K562 (cell line): ENCODE data around the gene PABPC1L. TPM values are rescaled to one million over a fixed set of nuclear protein-coding genes. Genes with fewer than 3 reads are reported as not detected.

Source experiments
- ATAC-seq: fragments of 200-7000 bp; cut with Tn5 transposase; 3 replicates; pipeline ENCODE4 v1.9.1; 2020; ENCODE audit warnings: moderate library complexity
- BruUV-seq: library from RNA; stranded (reverse); fragments of 400-500 nt; replicated peaks from 2 replicates; lab custom pipeline; 2021; lab: Mats Ljungman, UMichigan
- CTCF ChIA-PET: fragments of 300-600 bp; formaldehyde crosslinking; extraction: SDS; loops from one replicate; lab custom pipeline; 2021; ENCODE audit warnings: low intra/inter-chr PET ratio; lab: Yijun Ruan, JAX
- POLR2A ChIA-PET: fragments of 300-600, 350-650 bp; sonication (Branson Sonifier 250); formaldehyde crosslinking; extraction: SDS; loops from one replicate; lab custom pipeline; 2021; ENCODE audit warnings: antibody characterized with exemption, inconsistent platforms; lab: Yijun Ruan, JAX
- DNase-seq, 4 experiments: peaks; one replicate each; pipeline versions ENCODE4 v3.0.0 to v3.0.0-alpha.2; 2011 to 2018; ENCODE audit warnings: low spot score in 3 of 4, mixed read lengths in 3 of 4; ENCODE audit errors: extremely low read depth in 1 of 4
- FAIRE-seq: peaks from 2 replicates; lab custom pipeline; 2011; peaks lifted over from hg19 to GRCh38; lab: Jason Lieb, UNC
- H2AFZ ChIP-seq: 2 replicates; pipeline ENCODE4 v1.6.0; 2011; ENCODE audit warnings: low read depth, low read length, control low read depth, inconsistent platforms
- H3K27ac ChIP-seq: fragments of 200-600 bp; 3 replicates; pipeline ENCODE4 v1.8.0; 2011; ENCODE audit warnings: low read depth, mild to moderate bottlenecking, control low read depth, inconsistent platforms, low read length, moderate library complexity, mixed read lengths; ENCODE audit errors: extremely low read depth
- H3K27me3 ChIP-seq, 2 experiments: fragments of 300-600 bp in 1 of 2; 2 replicates in 1 of 2; 3 replicates in 1 of 2; pipeline versions ENCODE4 v1.6.0 to v1.8.0; 2011; ENCODE audit warnings: inconsistent platforms in 2 of 2, low read length in 2 of 2, mild to moderate bottlenecking in 1 of 2, mixed read lengths in 1 of 2, moderate library complexity in 1 of 2; ENCODE audit not compliant: control insufficient read depth in 2 of 2, insufficient read depth in 2 of 2
- H3K36me3 ChIP-seq: fragments of 300-600 bp; 3 replicates; pipeline ENCODE4 v1.8.0; 2011; ENCODE audit warnings: mild to moderate bottlenecking, low read length, inconsistent platforms; ENCODE audit not compliant: control insufficient read depth, insufficient read depth
- H3K4me1 ChIP-seq, 2 experiments: fragments of 200-600 bp in 1 of 2; replicated peaks in 1 of 2; 2 replicates in 1 of 2; 3 replicates in 1 of 2; pipeline versions ENCODE4 v1.5.1 to v1.8.0; 2011; ENCODE audit warnings: inconsistent platforms in 2 of 2, low read length in 2 of 2, mild to moderate bottlenecking in 1 of 2, mixed read lengths in 1 of 2, moderate library complexity in 1 of 2; ENCODE audit not compliant: control insufficient read depth in 2 of 2, insufficient read depth in 2 of 2
- H3K4me2 ChIP-seq: 2 replicates; pipeline ENCODE4 v1.6.1; 2011; ENCODE audit warnings: low read length, control low read depth, inconsistent platforms, mixed read lengths; ENCODE audit not compliant: insufficient read depth
- H3K4me3 ChIP-seq: fragments of 200-600 bp; sonication (generic), shearing (Covaris generic); 2 replicates; pipeline ENCODE4 v1.5.1; 2016; ENCODE audit warnings: control low read depth, inconsistent platforms
- H3K79me2 ChIP-seq: fragments of 200-600 bp; 3 replicates; pipeline ENCODE4 v1.8.0; 2011; ENCODE audit warnings: low read length, inconsistent platforms; ENCODE audit not compliant: control insufficient read depth, insufficient read depth
- H3K9ac ChIP-seq, 2 experiments: 2 replicates each; pipeline versions ENCODE4 v1.6.0 to v1.6.1; 2011; ENCODE audit warnings: low read depth in 2 of 2, low read length in 2 of 2, control low read depth in 1 of 2, inconsistent platforms in 1 of 2, mild to moderate bottlenecking in 1 of 2, mixed read lengths in 1 of 2; ENCODE audit not compliant: insufficient read depth in 1 of 2
- H3K9me1 ChIP-seq: one replicate; pipeline ENCODE4 v1.6.0; 2011; ENCODE audit warnings: inconsistent platforms, mild to moderate bottlenecking, low read length, moderate library complexity; ENCODE audit not compliant: control insufficient read depth, insufficient read depth
- H3K9me3 ChIP-seq: replicated peaks from 2 replicates; pipeline ENCODE4 v1.5.1; 2011; ENCODE audit warnings: low read depth, low read length, inconsistent platforms; ENCODE audit not compliant: control insufficient read depth, insufficient read depth
- H4K20me1 ChIP-seq: replicated peaks from 2 replicates; pipeline ENCODE4 v1.6.1; 2011; ENCODE audit warnings: low read length, inconsistent platforms, mixed read lengths; ENCODE audit not compliant: control insufficient read depth, insufficient read depth
- EP300 ChIP-seq: IDR thresholded peaks from 2 replicates; pipeline ENCODE4 v1.6.1; 2012; ENCODE audit warnings: low read length, improper control_type of control experiment
- GABPA ChIP-seq: fragments of 200-800 bp; sonication (Bioruptor generic); conservative IDR thresholded peaks from 2 replicates; pipeline ENCODE4 v1.6.1; 2016; ENCODE audit warnings: low read depth, missing genetic modification characterization, missing compliant biosample characterization
- JUND ChIP-seq, 2 experiments: IDR thresholded peaks; 2 replicates in 1 of 2; 3 replicates in 1 of 2; pipeline ENCODE4 v1.6.1; 2011; ENCODE audit warnings: borderline replicate concordance in 2 of 2, low read depth in 2 of 2, low read length in 2 of 2, improper control_type of control experiment in 1 of 2, missing biosample characterization in 1 of 2, missing genetic modification characterization in 1 of 2, missing genetic modification reagents in 1 of 2
- KAT2B ChIP-seq: IDR thresholded peaks from one replicate; pipeline ENCODE4 v1.6.1; 2012; ENCODE audit warnings: low read depth, mild to moderate bottlenecking, control low read depth, inconsistent platforms, low read length, moderate library complexity
- TAF9B ChIP-seq: fragments of 450-650 bp; IDR thresholded peaks from 2 replicates; pipeline ENCODE4 v1.6.1; 2018; ENCODE audit warnings: mild to moderate bottlenecking; ENCODE audit not compliant: partially characterized antibody
- ZBTB17 ChIP-seq: fragments of 450-650 bp; formaldehyde crosslinking; IDR thresholded peaks from 2 replicates; pipeline ENCODE4 v1.4.0; 2020; ENCODE audit warnings: mild to moderate bottlenecking
- WGBS: fragments of 100-300 bp; shearing (Covaris generic); methylation state at CpG from one replicate; pipeline ENCODE4 v1.1.6; 2016; ENCODE audit warnings: low coverage, mixed read lengths; ENCODE audit not compliant: insufficient coverage; ENCODE audit errors: missing lambda C conversion rate; 5-methylcytosine and 5-hydroxymethylcytosine counted together
- in situ Hi-C: fragments of 300-500 bp; cut with MboI; formaldehyde crosslinking; loops from 4 replicates; pipeline ENCODE4 v1.15.0; 2018; ENCODE audit warnings: inconsistent platforms, mixed read lengths
- intact Hi-C: fragments of 100-400 bp; cut with micrococcal nuclease; formaldehyde crosslinking; loops from 2 replicates; pipeline ENCODE4 v1.14.2; 2022
- polyA plus RNA-seq, 8 experiments: library from polyadenylated mRNA; depleted of rRNA in 4 of 8; stranded (reverse) in 5 of 8; unstranded in 3 of 8; fragments of >200 nt; fragmentation: Nextera tagmentation in 2 of 8; fragmentation: Illumina TruSeq in 1 of 8; extraction: Ambion mirVana in 2 of 8; extraction: Trizol in 1 of 8; gene quantifications; 2 replicates each; pipeline versions ENCODE4 v1.2.1 to v1.2.3, GENCODE V29; 2011 to 2014; ENCODE audit warnings: inconsistent platforms in 1 of 8, missing spikeins in 1 of 8
- total RNA-seq, 7 experiments: library from RNA; depleted of rRNA in 6 of 7; stranded (reverse); fragments of >200 nt in 6 of 7; fragmentation: Illumina TruSeq in 2 of 7; extraction: Trizol in 2 of 7; gene quantifications; 2 replicates each; pipeline versions ENCODE4 v1.2.1 to v1.2.3, GENCODE V29; 2011 to 2021; ENCODE audit warnings: low replicate concordance in 1 of 7

The PABPC1L gene
- total and polyA plus RNA-seq, 9 of the 15 experiments (the other 6 are each of a cell fraction or from before 2014, with no cell fraction given) = 6.0 to 90.3 (median 15.8) TPM

DNA sequence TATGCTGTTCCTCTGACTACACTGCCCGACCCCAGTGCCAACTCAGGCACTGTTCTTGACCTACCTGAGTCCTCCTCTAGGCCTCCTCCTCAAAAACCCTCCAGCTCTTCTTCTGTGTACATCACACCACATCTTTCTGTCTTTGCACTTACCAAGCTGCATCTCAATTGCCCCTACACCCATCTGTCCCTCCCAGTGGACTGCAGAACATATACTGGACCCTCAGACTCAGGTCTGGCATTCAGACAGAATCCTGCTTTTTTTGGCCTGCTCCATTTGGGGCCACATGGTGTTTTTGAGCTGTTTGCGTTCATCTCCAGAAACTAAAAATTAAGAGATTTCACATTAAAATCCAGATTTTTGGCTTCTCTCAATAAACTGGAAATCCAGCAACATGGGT is 47.6 kb upstream of the PABPC1L start:
- intact Hi-C loops (no loop called here), in situ Hi-C loops (loop anchor here (10.0 kb wide), 1 partner anchor 117 kb away; the partner anchor contains the start of gene KCNK15)
- WGBS = 45% methylated on average over 2 of the region's 2 CpGs
- Histone ChIP-seq H3K9me1 (no peaks in the 10 kb centered on the region), H3K4me3 (no peak overlapping the region), H4K20me1 (no peaks in the 10 kb centered on the region), H2AFZ (no peak overlapping the region), H3K27me3 (no peaks in the 10 kb centered on the region; a peak in 1 of 5 replicates), H3K27ac (no peak overlapping the region), H3K79me2 (no peaks in the 10 kb centered on the region), H3K36me3 (no peaks in the 10 kb centered on the region), H3K9ac (no peak overlapping the region), H3K4me1 (no peaks in the 10 kb centered on the region; a peak in 2 of 5 replicates), H3K9me3 (no peaks in the 10 kb centered on the region), H3K4me2 (no peak overlapping the region)
- BruUV-seq = no TSS peak
- ATAC-seq (no peak), DNase-seq (no peak), FAIRE-seq (no peak)
- ChIA-PET CTCF (no interaction called here), POLR2A (interaction anchor here (0.6 to 1.3 kb wide), 3 partner anchors 14 to 452 kb away, joined by 3 to 5 read pairs (median 3); no protein-coding TSS in a partner anchor)
- TF ChIP-seq ZBTB17 (CRISPR knock-in tag) (no peak), GABPA (no peak), JUND (IDR thresholded peaks at IDR 0.05; ENCODE audit: borderline replicate concordance, low read depth, low read length) (no peak), JUND (tag; IDR thresholded peaks at IDR 0.05; ENCODE audit: borderline replicate concordance, low read depth, low read length) (no peak), EP300 (no peak), TAF9B (no peak), KAT2B (no peak)
